GM23338 (cell line): ENCODE data around the gene PDSS1. TPM values are rescaled to one million over a fixed set of nuclear protein-coding genes. Genes with fewer than 3 reads are reported as not detected.

Experiments
- ATAC-seq: fragments of 200-7000 bp; cut with Tn5 transposase; 3 replicates; pipeline ENCODE4 v1.9.1; 2020
- DNase-seq: peaks from one replicate; pipeline ENCODE4 v3.0.0-alpha.2; 2015; ENCODE audit warnings: low spot score
- H2AFZ ChIP-seq: fragments of 200-600 bp; sonication (generic); 2 replicates; pipeline ENCODE4 v1.8.0; 2016; ENCODE audit warnings: antibody characterized with exemption, mild to moderate bottlenecking, moderate library complexity
- H3F3A ChIP-seq: fragments of 200-600 bp; sonication (generic); replicated peaks from 2 replicates; pipeline ENCODE4 v1.8.0; 2017; ENCODE audit warnings: antibody characterized with exemption, mixed run types, low read depth
- H3K27ac ChIP-seq: fragments of 200-600 bp; sonication (generic); 2 replicates; pipeline ENCODE4 v1.6.1; 2016; ENCODE audit warnings: low read depth
- H3K27me3 ChIP-seq: fragments of 200-600 bp; sonication (generic); 2 replicates; pipeline ENCODE4 v1.8.0; 2016; ENCODE audit warnings: mild to moderate bottlenecking, mixed run types, moderate library complexity; ENCODE audit not compliant: insufficient read depth
- H3K36me3 ChIP-seq: fragments of 200-600 bp; sonication (generic); 2 replicates; pipeline ENCODE4 v1.8.0; 2016; ENCODE audit warnings: mild to moderate bottlenecking; ENCODE audit not compliant: insufficient read depth
- H3K4me1 ChIP-seq: fragments of 200-600 bp; sonication (generic); 2 replicates; pipeline ENCODE4 v1.8.0; 2016; ENCODE audit warnings: mild to moderate bottlenecking, moderate library complexity; ENCODE audit not compliant: insufficient read depth
- H3K4me2 ChIP-seq: fragments of 200-600 bp; sonication (generic); 2 replicates; pipeline ENCODE4 v1.7.1; 2017; ENCODE audit warnings: mixed run types
- H3K4me3 ChIP-seq: fragments of 200-600 bp; sonication (generic); 2 replicates; pipeline ENCODE4 v1.6.1; 2016; ENCODE audit warnings: mixed run types
- H3K79me2 ChIP-seq: fragments of 200-600 bp; sonication (generic); replicated peaks from 2 replicates; pipeline ENCODE4 v1.8.0; 2017; ENCODE audit warnings: mild to moderate bottlenecking; ENCODE audit not compliant: insufficient read depth
- H3K9me2 ChIP-seq: fragments of 200-600 bp; sonication (generic); 2 replicates; pipeline ENCODE4 v1.8.0; 2017; ENCODE audit not compliant: insufficient read depth
- H4K20me1 ChIP-seq: fragments of 200-600 bp; sonication (generic); replicated peaks from 2 replicates; pipeline ENCODE4 v1.8.0; 2017; ENCODE audit warnings: mild to moderate bottlenecking; ENCODE audit not compliant: insufficient read depth
- H3K27ac Mint-ChIP-seq: 2 replicates; pipeline ENCODE4 v1.8.0; 2020; ENCODE audit warnings: inconsistent platforms, mild to moderate bottlenecking, moderate library complexity, mixed read lengths
- H3K27me3 Mint-ChIP-seq: 3 replicates; pipeline ENCODE4 v1.8.0; 2022; ENCODE audit warnings: low read depth, mild to moderate bottlenecking, moderate library complexity, mixed read lengths, inconsistent platforms; ENCODE audit not compliant: insufficient read depth, poor library complexity
- H3K36me3 Mint-ChIP-seq: 3 replicates; pipeline ENCODE4 v1.8.0; 2021; ENCODE audit warnings: low read depth, mild to moderate bottlenecking, inconsistent platforms, moderate library complexity, mixed read lengths
- H3K4me1 Mint-ChIP-seq: 3 replicates; pipeline ENCODE4 v1.8.0; 2020; ENCODE audit warnings: mild to moderate bottlenecking, inconsistent platforms, mixed read lengths
- H3K4me3 Mint-ChIP-seq: 3 replicates; pipeline ENCODE4 v1.8.0; 2021; ENCODE audit warnings: moderate library complexity, mild to moderate bottlenecking, inconsistent platforms, mixed read lengths
- H3K9me3 Mint-ChIP-seq: 3 replicates; pipeline ENCODE4 v1.8.0; 2020; ENCODE audit warnings: moderate library complexity, mild to moderate bottlenecking, inconsistent platforms, mixed read lengths
- CREB1 ChIP-seq: fragments of 250-450 bp; sonication (Bioruptor Pico); IDR thresholded peaks from 2 replicates; pipeline ENCODE4 v1.5.0; 2020; ENCODE audit warnings: low read depth, mild to moderate bottlenecking, moderate library complexity
- EZH2 ChIP-seq: fragments of 200-600 bp; sonication (generic); IDR thresholded peaks from one replicate; pipeline ENCODE4 v1.8.0; 2017; ENCODE audit warnings: antibody characterized with exemption, mild to moderate bottlenecking, low read depth; ENCODE audit not compliant: unreplicated experiment
- EZH2phosphoT487 ChIP-seq: fragments of 200-600 bp; sonication (generic); IDR thresholded peaks from one replicate; pipeline ENCODE4 v1.8.1; 2018; ENCODE audit warnings: antibody characterized with exemption; ENCODE audit not compliant: unreplicated experiment
- JUNB ChIP-seq: IDR thresholded peaks from one replicate; pipeline ENCODE4 v1.6.1; 2016; ENCODE audit warnings: antibody characterized with exemption; ENCODE audit not compliant: unreplicated experiment
- NANOG ChIP-seq: IDR thresholded peaks from 2 replicates; pipeline ENCODE4 v1.6.1; 2016; ENCODE audit warnings: antibody characterized with exemption, borderline replicate concordance
- POLR2AphosphoS5 ChIP-seq: IDR thresholded peaks from 2 replicates; pipeline ENCODE4 v1.6.1; 2016; ENCODE audit warnings: antibody characterized with exemption, low read depth
- STAT1 ChIP-seq: IDR thresholded peaks from one replicate; pipeline ENCODE4 v1.6.1; 2016; ENCODE audit warnings: antibody characterized with exemption; ENCODE audit not compliant: unreplicated experiment
- ZNF114 ChIP-seq: fragments of 250-450 bp; sonication (Bioruptor Pico); IDR thresholded peaks from 2 replicates; pipeline ENCODE4 v1.5.0; 2020; ENCODE audit warnings: mild to moderate bottlenecking, moderate library complexity
- ZNF331 ChIP-seq: fragments of 250-450 bp; sonication (Bioruptor Pico); IDR thresholded peaks from 2 replicates; pipeline ENCODE4 v1.5.0; 2020; ENCODE audit warnings: low read depth, mild to moderate bottlenecking, moderate library complexity
- polyA plus RNA-seq: library from polyadenylated mRNA; unstranded; fragments of >200 nt; fragmentation: Nextera tagmentation; extraction: Ambion mirVana; gene quantifications from 2 replicates; pipeline ENCODE4 v1.2.1, GENCODE V29; 2016
- total RNA-seq: library from RNA; depleted of rRNA; stranded (reverse); fragments of >200 nt; shearing (Covaris generic); gene quantifications from 2 replicates; pipeline ENCODE4 v1.2.3, GENCODE V29; 2014
- TF ChIP-seq, protein P1 (sequence below), 2 experiments: fragments of 200-600 bp in 1 of 2; sonication (generic) in 1 of 2; conservative IDR thresholded peaks; 2 replicates each; pipeline versions ENCODE4 v1.5.1 to v1.6.1; 2016 to 2017; ENCODE audit warnings: antibody characterized with exemption in 2 of 2, low read depth in 2 of 2, mild to moderate bottlenecking in 2 of 2, moderate library complexity in 1 of 2
- TF ChIP-seq, protein P2 (sequence below): fragments of 250-450 bp; sonication (Bioruptor Pico); IDR thresholded peaks from 2 replicates; pipeline ENCODE4 v1.5.0; 2020; ENCODE audit warnings: mild to moderate bottlenecking, moderate library complexity
- TF ChIP-seq, protein P3 (sequence below): IDR thresholded peaks from 2 replicates; pipeline ENCODE4 v1.6.1; 2016; ENCODE audit warnings: antibody characterized with exemption
- TF ChIP-seq, protein P4 (sequence below): IDR thresholded peaks from one replicate; pipeline ENCODE4 v1.6.1; 2018; ENCODE audit warnings: antibody characterized with exemption; ENCODE audit not compliant: unreplicated experiment

Gene PDSS1
- total and polyA plus RNA-seq, 2 experiments from 2014 or later: 21.5 to 26.2 TPM

DNA sequence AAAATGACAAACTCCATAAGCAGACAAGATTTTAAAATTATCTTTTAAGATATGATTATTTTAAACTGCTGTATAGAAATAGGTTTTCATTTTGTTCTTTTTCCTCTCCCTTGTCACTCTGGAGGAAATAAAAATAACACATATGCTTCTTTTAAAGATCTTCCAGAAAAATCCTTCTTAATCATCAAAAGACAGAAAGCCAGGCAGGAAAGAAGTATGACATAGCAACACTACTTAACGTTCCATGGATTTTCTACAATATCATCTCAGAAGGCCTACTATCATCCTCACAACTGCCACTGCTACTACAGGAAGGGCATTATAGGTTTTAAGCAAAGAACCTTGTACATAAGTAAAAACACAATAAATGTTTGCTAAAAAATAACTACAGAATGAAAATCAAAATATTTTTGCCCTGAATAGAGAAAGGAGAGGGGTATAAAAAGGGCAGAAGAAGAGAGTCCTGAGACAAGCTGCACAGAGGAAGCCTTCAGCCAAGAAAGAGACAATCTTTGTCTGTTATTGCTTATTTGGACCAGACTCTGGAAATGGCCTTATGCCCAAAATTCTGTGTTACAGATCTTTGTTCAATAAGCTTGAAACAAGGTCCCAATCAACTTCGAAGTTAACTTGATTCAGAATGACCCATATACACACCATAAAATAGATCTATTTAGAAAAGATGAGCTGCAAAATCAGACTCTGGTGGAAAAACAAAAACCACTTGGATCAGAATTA is 95.4 kb downstream of the PDSS1 start:
- H3K4me3 ChIP-seq: no peak overlapping the region
- no peaks in the 10 kb centered on the region; the same call in none of the 2 replicates for H4K20me1 ChIP-seq
- DNase-seq: no peak
- Mint-ChIP-seq H3K9me3 (peaks cover 31% of the 10 kb centered on the region), H3K27me3 (no peaks in the 10 kb centered on the region), H3K27ac (no peak overlapping the region), H3K4me3 (no peak overlapping the region), H3K4me1 (no peaks in the 10 kb centered on the region; the same call in 2 of the 3 replicates), H3K36me3 (peaks cover 32% of the 10 kb centered on the region)
- peaks cover 98% of the 10 kb centered on the region for H3K79me2 ChIP-seq
- no peaks in the 10 kb centered on the region for H3K27me3 ChIP-seq
- H3K9me2 ChIP-seq: 0 out of 2 replicates have a peak, but pooled peaks cover 3% of the 10 kb centered on the region
- ATAC-seq: no peak
- 0 out of 2 replicates have a peak overlapping the region, but pooled peaks have one; percentile 39 for H3K27ac ChIP-seq
- TF ChIP-seq JUNB (no peak), ZNF114 (no peak), CREB1 (no peak), ZNF331 (CRISPR knock-in tag) (no peak), EZH2phosphoT487 (no peak), STAT1 (no peak), NANOG (no peak), EZH2 (no peak), POLR2AphosphoS5 (no peak)
- TF ChIP-seq, protein P1, sequence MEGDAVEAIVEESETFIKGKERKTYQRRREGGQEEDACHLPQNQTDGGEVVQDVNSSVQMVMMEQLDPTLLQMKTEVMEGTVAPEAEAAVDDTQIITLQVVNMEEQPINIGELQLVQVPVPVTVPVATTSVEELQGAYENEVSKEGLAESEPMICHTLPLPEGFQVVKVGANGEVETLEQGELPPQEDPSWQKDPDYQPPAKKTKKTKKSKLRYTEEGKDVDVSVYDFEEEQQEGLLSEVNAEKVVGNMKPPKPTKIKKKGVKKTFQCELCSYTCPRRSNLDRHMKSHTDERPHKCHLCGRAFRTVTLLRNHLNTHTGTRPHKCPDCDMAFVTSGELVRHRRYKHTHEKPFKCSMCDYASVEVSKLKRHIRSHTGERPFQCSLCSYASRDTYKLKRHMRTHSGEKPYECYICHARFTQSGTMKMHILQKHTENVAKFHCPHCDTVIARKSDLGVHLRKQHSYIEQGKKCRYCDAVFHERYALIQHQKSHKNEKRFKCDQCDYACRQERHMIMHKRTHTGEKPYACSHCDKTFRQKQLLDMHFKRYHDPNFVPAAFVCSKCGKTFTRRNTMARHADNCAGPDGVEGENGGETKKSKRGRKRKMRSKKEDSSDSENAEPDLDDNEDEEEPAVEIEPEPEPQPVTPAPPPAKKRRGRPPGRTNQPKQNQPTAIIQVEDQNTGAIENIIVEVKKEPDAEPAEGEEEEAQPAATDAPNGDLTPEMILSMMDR (conservative IDR thresholded peaks at IDR 0.05; ENCODE audit: low read depth in 2 of 2): no peak
- TF ChIP-seq, protein P2, sequence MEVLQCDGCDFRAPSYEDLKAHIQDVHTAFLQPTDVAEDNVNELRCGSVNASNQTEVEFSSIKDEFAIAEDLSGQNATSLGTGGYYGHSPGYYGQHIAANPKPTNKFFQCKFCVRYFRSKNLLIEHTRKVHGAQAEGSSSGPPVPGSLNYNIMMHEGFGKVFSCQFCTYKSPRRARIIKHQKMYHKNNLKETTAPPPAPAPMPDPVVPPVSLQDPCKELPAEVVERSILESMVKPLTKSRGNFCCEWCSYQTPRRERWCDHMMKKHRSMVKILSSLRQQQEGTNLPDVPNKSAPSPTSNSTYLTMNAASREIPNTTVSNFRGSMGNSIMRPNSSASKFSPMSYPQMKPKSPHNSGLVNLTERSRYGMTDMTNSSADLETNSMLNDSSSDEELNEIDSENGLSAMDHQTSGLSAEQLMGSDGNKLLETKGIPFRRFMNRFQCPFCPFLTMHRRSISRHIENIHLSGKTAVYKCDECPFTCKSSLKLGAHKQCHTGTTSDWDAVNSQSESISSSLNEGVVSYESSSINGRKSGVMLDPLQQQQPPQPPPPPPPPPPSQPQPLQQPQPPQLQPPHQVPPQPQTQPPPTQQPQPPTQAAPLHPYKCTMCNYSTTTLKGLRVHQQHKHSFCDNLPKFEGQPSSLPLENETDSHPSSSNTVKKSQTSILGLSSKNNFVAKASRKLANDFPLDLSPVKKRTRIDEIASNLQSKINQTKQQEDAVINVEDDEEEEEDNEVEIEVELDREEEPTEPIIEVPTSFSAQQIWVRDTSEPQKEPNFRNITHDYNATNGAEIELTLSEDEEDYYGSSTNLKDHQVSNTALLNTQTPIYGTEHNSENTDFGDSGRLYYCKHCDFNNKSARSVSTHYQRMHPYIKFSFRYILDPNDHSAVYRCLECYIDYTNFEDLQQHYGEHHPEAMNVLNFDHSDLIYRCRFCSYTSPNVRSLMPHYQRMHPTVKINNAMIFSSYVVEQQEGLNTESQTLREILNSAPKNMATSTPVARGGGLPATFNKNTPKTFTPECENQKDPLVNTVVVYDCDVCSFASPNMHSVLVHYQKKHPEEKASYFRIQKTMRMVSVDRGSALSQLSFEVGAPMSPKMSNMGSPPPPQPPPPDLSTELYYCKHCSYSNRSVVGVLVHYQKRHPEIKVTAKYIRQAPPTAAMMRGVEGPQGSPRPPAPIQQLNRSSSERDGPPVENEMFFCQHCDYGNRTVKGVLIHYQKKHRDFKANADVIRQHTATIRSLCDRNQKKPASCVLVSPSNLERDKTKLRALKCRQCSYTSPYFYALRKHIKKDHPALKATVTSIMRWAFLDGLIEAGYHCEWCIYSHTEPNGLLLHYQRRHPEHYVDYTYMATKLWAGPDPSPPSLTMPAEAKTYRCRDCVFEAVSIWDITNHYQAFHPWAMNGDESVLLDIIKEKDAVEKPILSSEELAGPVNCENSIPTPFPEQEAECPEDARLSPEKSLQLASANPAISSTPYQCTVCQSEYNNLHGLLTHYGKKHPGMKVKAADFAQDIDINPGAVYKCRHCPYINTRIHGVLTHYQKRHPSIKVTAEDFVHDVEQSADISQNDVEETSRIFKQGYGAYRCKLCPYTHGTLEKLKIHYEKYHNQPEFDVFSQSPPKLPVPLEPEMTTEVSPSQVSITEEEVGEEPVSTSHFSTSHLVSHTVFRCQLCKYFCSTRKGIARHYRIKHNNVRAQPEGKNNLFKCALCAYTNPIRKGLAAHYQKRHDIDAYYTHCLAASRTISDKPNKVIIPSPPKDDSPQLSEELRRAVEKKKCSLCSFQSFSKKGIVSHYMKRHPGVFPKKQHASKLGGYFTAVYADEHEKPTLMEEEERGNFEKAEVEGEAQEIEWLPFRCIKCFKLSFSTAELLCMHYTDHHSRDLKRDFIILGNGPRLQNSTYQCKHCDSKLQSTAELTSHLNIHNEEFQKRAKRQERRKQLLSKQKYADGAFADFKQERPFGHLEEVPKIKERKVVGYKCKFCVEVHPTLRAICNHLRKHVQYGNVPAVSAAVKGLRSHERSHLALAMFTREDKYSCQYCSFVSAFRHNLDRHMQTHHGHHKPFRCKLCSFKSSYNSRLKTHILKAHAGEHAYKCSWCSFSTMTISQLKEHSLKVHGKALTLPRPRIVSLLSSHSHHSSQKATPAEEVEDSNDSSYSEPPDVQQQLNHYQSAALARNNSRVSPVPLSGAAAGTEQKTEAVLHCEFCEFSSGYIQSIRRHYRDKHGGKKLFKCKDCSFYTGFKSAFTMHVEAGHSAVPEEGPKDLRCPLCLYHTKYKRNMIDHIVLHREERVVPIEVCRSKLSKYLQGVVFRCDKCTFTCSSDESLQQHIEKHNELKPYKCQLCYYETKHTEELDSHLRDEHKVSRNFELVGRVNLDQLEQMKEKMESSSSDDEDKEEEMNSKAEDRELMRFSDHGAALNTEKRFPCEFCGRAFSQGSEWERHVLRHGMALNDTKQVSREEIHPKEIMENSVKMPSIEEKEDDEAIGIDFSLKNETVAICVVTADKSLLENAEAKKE: no peak
- TF ChIP-seq, protein P3, sequence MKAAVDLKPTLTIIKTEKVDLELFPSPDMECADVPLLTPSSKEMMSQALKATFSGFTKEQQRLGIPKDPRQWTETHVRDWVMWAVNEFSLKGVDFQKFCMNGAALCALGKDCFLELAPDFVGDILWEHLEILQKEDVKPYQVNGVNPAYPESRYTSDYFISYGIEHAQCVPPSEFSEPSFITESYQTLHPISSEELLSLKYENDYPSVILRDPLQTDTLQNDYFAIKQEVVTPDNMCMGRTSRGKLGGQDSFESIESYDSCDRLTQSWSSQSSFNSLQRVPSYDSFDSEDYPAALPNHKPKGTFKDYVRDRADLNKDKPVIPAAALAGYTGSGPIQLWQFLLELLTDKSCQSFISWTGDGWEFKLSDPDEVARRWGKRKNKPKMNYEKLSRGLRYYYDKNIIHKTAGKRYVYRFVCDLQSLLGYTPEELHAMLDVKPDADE: no peak
- TF ChIP-seq, protein P4, sequence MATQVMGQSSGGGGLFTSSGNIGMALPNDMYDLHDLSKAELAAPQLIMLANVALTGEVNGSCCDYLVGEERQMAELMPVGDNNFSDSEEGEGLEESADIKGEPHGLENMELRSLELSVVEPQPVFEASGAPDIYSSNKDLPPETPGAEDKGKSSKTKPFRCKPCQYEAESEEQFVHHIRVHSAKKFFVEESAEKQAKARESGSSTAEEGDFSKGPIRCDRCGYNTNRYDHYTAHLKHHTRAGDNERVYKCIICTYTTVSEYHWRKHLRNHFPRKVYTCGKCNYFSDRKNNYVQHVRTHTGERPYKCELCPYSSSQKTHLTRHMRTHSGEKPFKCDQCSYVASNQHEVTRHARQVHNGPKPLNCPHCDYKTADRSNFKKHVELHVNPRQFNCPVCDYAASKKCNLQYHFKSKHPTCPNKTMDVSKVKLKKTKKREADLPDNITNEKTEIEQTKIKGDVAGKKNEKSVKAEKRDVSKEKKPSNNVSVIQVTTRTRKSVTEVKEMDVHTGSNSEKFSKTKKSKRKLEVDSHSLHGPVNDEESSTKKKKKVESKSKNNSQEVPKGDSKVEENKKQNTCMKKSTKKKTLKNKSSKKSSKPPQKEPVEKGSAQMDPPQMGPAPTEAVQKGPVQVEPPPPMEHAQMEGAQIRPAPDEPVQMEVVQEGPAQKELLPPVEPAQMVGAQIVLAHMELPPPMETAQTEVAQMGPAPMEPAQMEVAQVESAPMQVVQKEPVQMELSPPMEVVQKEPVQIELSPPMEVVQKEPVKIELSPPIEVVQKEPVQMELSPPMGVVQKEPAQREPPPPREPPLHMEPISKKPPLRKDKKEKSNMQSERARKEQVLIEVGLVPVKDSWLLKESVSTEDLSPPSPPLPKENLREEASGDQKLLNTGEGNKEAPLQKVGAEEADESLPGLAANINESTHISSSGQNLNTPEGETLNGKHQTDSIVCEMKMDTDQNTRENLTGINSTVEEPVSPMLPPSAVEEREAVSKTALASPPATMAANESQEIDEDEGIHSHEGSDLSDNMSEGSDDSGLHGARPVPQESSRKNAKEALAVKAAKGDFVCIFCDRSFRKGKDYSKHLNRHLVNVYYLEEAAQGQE: no peak
- H3K4me1 ChIP-seq: no peaks in the 10 kb centered on the region
- peaks cover 3% of the 10 kb centered on the region; the same call in 1 of the 2 replicates for H3K36me3 ChIP-seq
- H3K4me2 ChIP-seq: no peak overlapping the region
- H3F3A ChIP-seq: no peaks in the 10 kb centered on the region
- no peak overlapping the region for H2AFZ ChIP-seq
